Measurements from ENCODE around the gene NLE1. TPM values are rescaled to one million over a fixed set of nuclear protein-coding genes. Genes with fewer than 3 reads are reported as not detected.
A peak's percentile ranks its signal among the peaks of the same experiment; 100 is the strongest.

NLE1 gene
- total and polyA plus RNA-seq, 2 experiments from 2014 or later: 6.8 to 18.5 TPM

DNA sequence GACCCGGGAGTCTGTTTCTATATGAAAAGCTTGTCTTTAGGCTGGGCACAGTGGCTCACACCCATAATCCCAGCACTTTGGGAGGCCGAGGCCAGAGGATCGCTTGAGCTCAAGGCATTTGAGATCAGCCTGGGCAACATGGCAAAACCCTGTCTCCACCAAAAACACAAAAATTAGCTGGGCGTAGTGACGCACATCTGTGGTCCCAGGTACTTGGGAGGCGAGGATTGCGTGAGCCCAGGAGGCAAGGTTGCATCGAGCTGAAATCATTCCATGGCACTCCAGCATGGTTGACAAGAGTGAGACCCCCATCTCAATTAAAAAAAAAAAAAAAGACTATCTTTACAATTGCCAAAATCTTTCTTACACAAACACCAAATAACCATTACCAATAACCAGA lies 55.9 kb downstream of the NLE1 start:
- TF ChIP-seq EZH2 (IDR thresholded peaks at IDR 0.05; ENCODE audit: insufficient read depth, poor library complexity, severe bottlenecking) (no peak), EZH2phosphoT487 (IDR thresholded peaks at IDR 0.05; ENCODE audit: insufficient read depth, low read depth) (no peak)
- H3K4me1 ChIP-seq (ENCODE audit: insufficient read depth): peaks cover 33% of the 10 kb centered on the region

DNA sequence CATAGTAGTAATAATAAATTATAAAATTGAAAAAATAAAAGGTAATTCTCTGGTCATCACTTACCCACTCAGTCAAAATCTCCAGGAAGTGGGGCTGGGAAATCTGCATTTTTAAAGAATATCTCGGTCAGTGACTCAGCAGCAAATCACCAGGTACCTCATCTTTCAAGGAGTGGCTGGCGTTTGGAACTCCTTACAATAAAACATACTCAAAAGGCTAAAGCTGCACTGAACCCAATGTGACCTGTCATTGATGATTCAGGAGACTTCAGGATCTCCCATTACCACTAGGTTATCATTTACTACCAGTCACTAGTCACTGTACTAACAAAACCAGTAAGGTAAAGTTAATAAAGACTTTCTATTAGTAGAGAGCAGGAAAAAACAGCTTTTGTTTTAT lies 57.1 kb downstream of the NLE1 start:
- in situ Hi-C loops (cut with MboI): loop anchor here (25.0 kb wide), 1 partner anchor 1427 kb away; no protein-coding TSS in a partner anchor
- Histone ChIP-seq H3K4me1 (ENCODE audit: insufficient read depth) (peaks cover 33% of the 10 kb centered on the region), H3K27ac (0 out of 2 replicates have a peak overlapping the region, but pooled peaks have one; percentile 17), H3K9me2 (ENCODE audit: insufficient read depth) (no peaks in the 10 kb centered on the region), H3K9ac (no peak overlapping the region), H3K9me3 (ENCODE audit: low read depth) (no peaks in the 10 kb centered on the region), H3K36me3 (ENCODE audit: low read depth) (no peaks in the 10 kb centered on the region), H3K79me2 (ENCODE audit: insufficient read depth) (peaks cover 24% of the 10 kb centered on the region), H3K4me2 (ENCODE audit: unreplicated experiment) (peak overlapping the region; percentile 54), H3K4me3 (no peak overlapping the region), H4K20me1 (ENCODE audit: insufficient read depth) (no peaks in the 10 kb centered on the region), H2AFZ (no peak overlapping the region), H3K27me3 (replicated peaks; ENCODE audit: insufficient read depth) (no peaks in the 10 kb centered on the region), H3F3A (ENCODE audit: insufficient read depth) (peaks cover 22% of the 10 kb centered on the region)
- 2 to 5% methylated on average over 2 of the region's 2 CpGs for WGBS, 2 experiments (ENCODE audit: low coverage in 1 of 2, low lambda C conversion rate in 2 of 2, missing lambda C conversion rate in 2 of 2)
- DNase-seq: peak; percentile 73
- no peak for TF ChIP-seq EZH2phosphoT487 (IDR thresholded peaks at IDR 0.05; ENCODE audit: insufficient read depth, low read depth)
- no peak for TF ChIP-seq EZH2 (IDR thresholded peaks at IDR 0.05; ENCODE audit: insufficient read depth, poor library complexity, severe bottlenecking)

More for the DNA sequence above, 55.9 kb downstream of the NLE1 start:
- Histone ChIP-seq H3F3A (ENCODE audit: insufficient read depth) (peaks cover 22% of the 10 kb centered on the region), H3K79me2 (ENCODE audit: insufficient read depth) (peaks cover 24% of the 10 kb centered on the region), H3K9me2 (ENCODE audit: insufficient read depth) (no peaks in the 10 kb centered on the region), H3K27ac (no peak overlapping the region), H3K9ac (no peak overlapping the region), H4K20me1 (ENCODE audit: insufficient read depth) (no peaks in the 10 kb centered on the region), H3K36me3 (ENCODE audit: low read depth) (no peaks in the 10 kb centered on the region), H2AFZ (no peak overlapping the region), H3K27me3 (replicated peaks; ENCODE audit: insufficient read depth) (no peaks in the 10 kb centered on the region), H3K4me2 (ENCODE audit: unreplicated experiment) (no peak overlapping the region), H3K9me3 (ENCODE audit: low read depth) (no peaks in the 10 kb centered on the region), H3K4me3 (no peak overlapping the region)
- WGBS, 2 experiments (ENCODE audit: low coverage in 1 of 2, low lambda C conversion rate in 2 of 2, missing lambda C conversion rate in 2 of 2): 95 to 97% methylated on average over 8 of the region's 8 CpGs
- DNase-seq: no peak
- in situ Hi-C loops (cut with MboI): loop anchor here (25.0 kb wide), 1 partner anchor 1426 kb away; no protein-coding TSS in a partner anchor

- no peaks in the 10 kb centered on the region for H3K9me3 ChIP-seq (ENCODE audit: low read depth)
- no peaks in the 10 kb centered on the region for H3K27me3 ChIP-seq (replicated peaks; ENCODE audit: insufficient read depth)
- no peak overlapping the region for H3K4me3 ChIP-seq
- no peaks in the 10 kb centered on the region for H4K20me1 ChIP-seq (ENCODE audit: insufficient read depth)
- no peaks in the 10 kb centered on the region for H3K36me3 ChIP-seq (ENCODE audit: low read depth)
- TF ChIP-seq EZH2 (IDR thresholded peaks at IDR 0.05; ENCODE audit: insufficient read depth, poor library complexity, severe bottlenecking) (no peak), EZH2phosphoT487 (IDR thresholded peaks at IDR 0.05; ENCODE audit: insufficient read depth, low read depth) (no peak)
- H3K79me2 ChIP-seq (ENCODE audit: insufficient read depth): peaks cover 40% of the 10 kb centered on the region
- 92 to 93% methylated on average over 2 of the region's 2 CpGs for WGBS, 2 experiments (ENCODE audit: low coverage in 1 of 2, low lambda C conversion rate in 2 of 2, missing lambda C conversion rate in 2 of 2)
- no peak overlapping the region for H2AFZ ChIP-seq
- H3K9ac ChIP-seq: no peak overlapping the region
- H3K4me2 ChIP-seq (ENCODE audit: unreplicated experiment): peak overlapping the region; percentile 9
- H3K4me1 ChIP-seq (ENCODE audit: insufficient read depth): peaks cover 31% of the 10 kb centered on the region
- H3K9me2 ChIP-seq (ENCODE audit: insufficient read depth): no peaks in the 10 kb centered on the region
- peaks cover 22% of the 10 kb centered on the region for H3F3A ChIP-seq (ENCODE audit: insufficient read depth)
- in situ Hi-C loops (cut with MboI): loop anchor here (25.0 kb wide), 1 partner anchor 1429 kb away; no protein-coding TSS in a partner anchor
- DNase-seq: no peak
- H3K27ac ChIP-seq: no peak overlapping the region
These were observed 59.0 kb downstream of the NLE1 start for GRCh38 chr17:35083071-35083470.

DNA sequence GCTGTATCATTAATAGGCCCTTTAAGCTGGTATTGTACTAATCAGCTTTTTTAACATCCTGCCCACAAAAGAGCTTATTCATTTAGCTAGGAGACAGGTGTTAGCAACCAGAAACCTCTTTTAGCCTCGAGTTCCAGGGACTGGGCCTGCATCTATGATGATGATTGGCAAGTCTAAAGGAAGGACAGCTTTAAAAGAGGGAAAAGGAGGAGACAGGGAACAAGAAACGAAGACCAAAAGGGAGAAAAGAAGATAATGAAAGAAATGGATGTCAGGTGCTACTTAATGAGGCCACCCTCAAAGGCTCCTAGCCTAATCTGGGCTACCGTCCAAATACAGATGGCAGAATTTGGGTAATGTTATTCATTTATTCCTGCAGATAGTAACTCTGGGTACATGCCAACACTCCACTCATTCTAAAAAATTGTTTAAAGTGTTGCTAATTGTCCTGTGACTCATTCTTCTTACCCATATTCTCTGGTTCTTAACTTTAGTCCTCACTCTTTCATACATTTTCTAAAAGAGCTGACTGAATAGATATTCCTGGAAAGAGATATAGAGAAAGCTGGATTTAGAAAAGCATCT lies 59.9 kb downstream of the NLE1 start:
- Histone ChIP-seq H3K4me3 (no peak overlapping the region), H4K20me1 (ENCODE audit: insufficient read depth) (no peaks in the 10 kb centered on the region), H3K4me2 (ENCODE audit: unreplicated experiment) (peak overlapping the region; percentile 9), H3F3A (ENCODE audit: insufficient read depth) (peaks cover 16% of the 10 kb centered on the region), H3K9me3 (ENCODE audit: low read depth) (no peaks in the 10 kb centered on the region), H3K9ac (no peak overlapping the region), H3K27me3 (replicated peaks; ENCODE audit: insufficient read depth) (no peaks in the 10 kb centered on the region), H3K27ac (no peak overlapping the region), H3K9me2 (ENCODE audit: insufficient read depth) (no peaks in the 10 kb centered on the region), H3K79me2 (ENCODE audit: insufficient read depth) (peaks cover 41% of the 10 kb centered on the region), H3K4me1 (ENCODE audit: insufficient read depth) (peaks cover 23% of the 10 kb centered on the region), H2AFZ (no peak overlapping the region), H3K36me3 (ENCODE audit: low read depth) (no peaks in the 10 kb centered on the region)
- in situ Hi-C loops (cut with MboI): loop anchor here (25.0 kb wide), 1 partner anchor 1430 kb away; no protein-coding TSS in a partner anchor
- DNase-seq: peak; percentile 87
- WGBS, 2 experiments (ENCODE audit: low coverage in 1 of 2, low lambda C conversion rate in 2 of 2, missing lambda C conversion rate in 2 of 2): 32 to 38% methylated on average over 3 of the region's 3 CpGs
- TF ChIP-seq EZH2phosphoT487 (IDR thresholded peaks at IDR 0.05; ENCODE audit: insufficient read depth, low read depth) (no peak), EZH2 (IDR thresholded peaks at IDR 0.05; ENCODE audit: insufficient read depth, poor library complexity, severe bottlenecking) (no peak)

All from GM23248 (cell line).